Activated naive CD4-positive, alpha-beta T cell treated with anti-CD3 and anti-CD28 coated beads, Interleukin-2, amount 50 U/mL, for 16 hours (primary cell): ENCODE measurements around the gene ZNF549.

Experiments used
- DNase-seq: peaks from one replicate; pipeline ENCODE4 v3.0.0-alpha.2; 2020

ZNF549 gene

DNA sequence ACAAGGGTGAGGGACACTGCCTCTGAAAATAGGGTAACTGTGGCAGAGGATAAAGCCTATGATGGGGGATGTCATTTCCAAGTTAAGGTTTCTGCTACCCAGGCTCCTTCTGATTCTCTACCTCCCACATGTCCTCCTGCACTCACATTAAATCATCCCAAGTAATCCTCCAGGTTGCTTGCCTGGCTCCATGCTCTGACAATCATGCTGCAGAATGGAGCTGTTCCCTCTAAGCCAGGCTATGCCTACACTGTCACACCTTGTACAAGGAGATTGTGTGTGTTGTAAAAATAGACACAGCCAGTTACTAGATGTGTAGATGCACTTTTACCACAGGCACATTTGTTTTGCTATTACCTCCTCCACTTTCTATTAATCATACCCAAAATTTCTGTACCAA is 43.6 kb downstream of the ZNF549 start:
- no peak for DNase-seq

- no peak for DNase-seq
Observed at GRCh38 chr19:57572415-57572947, 45.3 kb downstream of the ZNF549 start.

GRCh38 chr19:57576661-57577060 is 49.5 kb downstream of the ZNF549 start:
- DNase-seq, result no peak

DNA sequence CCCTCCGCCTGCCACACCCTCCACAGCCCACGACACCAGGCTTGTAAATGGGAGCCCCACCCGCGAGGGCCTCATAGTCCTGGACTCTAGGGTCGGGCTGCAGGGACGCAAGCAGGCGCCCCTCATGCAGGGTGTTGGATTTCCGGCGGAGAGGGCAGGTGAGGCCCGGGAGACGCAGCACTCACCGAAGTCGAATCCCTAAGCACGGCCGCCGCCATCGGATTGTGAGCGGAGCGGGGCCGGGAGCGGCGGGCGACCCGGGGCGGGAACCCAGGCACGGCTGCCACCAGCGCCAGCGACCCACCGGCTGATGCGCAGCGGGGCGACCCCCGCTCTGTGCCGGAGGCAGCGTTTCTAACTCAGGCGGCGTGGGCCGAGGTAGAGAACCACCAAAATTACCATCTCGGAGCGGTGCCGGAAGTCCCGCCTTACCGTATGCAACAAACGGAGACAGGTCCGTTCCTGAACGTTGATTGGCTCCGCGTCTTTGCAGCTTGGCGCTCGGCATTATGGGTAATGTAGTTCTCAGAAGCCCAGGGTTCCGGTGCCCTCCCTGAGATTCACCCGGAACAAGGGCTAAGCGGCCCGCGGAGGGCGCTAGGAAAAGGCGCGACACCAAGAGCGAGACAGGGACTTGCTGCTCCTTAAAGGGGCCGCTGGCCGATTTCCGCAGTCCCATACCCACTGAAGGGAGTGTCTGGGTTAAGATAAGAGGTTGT is 51.5 kb downstream of the ZNF549 start, which contains the start of gene ZNF416:
Gene ZNF416 (minus strand): TSS at position 425 of the 719 bp plus-strand sequence. CDS start 207 bp downstream, at position 218.
- peak; percentile 96 for DNase-seq

- peak; percentile 11 for DNase-seq
Observed at GRCh38 chr19:57583104-57583520, 56.0 kb downstream of the ZNF549 start.

DNA sequence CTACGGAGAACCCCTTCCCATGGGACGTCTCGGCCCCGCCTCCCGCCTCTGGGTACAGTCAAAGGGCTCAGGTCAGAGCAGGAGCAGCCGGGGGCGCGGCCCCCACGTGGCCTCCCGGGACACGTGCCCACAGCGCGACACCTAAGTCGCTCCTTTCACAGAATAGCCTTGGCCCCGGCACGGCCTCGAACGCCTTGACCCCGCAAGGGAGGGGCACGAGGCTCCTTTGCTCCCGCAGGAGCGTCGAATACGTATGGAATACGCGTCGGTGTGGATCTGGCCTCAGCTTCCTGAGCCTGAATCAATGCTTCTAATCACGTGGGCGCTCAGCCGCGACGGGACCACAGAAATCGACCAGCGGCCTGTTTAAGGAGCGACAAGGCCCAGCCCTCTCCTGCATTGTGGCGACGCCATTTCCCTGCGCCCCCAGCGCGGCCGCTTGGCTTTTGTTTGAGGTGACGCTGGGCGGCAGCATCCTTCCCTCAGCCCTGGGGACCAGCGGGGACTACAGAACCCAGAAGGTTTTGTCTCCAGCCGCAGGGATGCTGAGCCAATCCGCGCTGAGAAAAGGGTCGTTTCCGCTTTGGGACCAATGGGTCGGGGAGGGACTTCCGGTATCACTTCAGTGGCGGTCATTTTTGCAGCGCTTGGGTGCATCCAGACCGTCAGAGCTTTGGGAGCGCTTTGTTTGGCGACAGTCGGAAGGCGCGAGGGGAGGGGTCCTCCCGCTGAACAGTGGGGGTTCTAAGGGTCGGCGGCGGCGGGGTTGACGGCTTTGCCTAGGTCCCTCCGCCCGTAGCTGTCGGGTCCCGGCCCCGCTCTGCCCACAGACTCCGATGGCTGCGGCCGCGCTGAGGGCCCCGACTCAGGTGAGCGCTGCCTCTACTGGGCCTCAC is 56.6 kb downstream of the ZNF549 start, which contains the start of gene ZIK1:
Gene ZIK1 (plus strand): TSS at position 625 of the 896 bp plus-strand sequence. CDS start 212 bp downstream, at position 837.
- peak; percentile 88 for DNase-seq

DNA sequence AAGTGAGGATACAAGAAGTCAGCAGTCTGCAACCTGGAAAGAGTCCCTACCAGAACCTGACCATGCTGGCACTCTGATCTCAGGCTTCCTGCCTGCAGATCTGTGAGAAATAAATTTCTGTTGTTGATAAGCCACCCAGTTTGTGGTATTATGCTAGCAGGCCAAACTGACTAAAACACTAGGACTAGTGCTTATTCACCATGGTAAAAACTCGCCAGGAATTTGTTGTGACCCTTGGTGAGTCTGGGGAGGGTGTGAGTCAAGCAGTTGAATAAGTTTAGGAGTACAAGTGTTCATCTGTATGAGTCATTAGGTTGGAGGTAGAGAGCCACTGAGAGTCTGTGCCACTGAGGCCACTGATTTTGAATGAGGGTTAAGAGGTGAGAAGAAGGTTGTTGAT is 60.4 kb downstream of the ZNF549 start:
- no peak for DNase-seq

GRCh38 chr19:57599377-57599760 is 72.2 kb downstream of the ZNF549 start:
- DNase-seq, result no peak

DNA sequence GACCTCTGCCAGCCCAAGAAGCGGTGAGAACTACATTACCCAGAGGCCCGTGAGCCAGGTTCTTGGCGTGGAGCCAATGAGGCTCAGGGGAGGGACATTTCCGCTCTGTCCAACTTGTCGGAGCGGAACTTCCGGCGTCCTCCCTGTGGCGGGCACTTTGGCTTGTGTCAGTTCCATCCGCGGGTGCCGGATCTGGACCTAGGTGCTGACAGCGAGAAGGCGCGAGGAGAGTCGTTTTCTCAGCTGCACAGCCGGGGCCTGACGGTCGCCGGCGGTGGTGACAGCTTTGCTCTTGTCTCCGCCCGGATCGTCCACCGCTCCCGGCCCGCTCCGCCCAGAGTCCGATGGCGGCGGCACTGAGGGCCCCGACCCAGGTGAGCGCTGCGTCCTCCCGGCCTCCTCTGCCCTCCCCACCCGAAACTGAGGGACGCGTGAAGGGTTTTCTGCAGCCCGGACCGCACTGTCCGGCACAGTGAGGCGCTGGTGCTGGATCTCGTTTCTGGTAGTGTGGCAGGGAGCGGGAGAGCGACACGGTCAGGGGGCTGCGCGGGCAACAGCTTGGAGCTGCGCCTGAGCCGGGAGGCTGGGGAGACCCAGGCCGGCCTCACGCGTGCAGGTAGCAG is 72.7 kb downstream of the ZNF549 start, which contains the start of gene ZNF530:
Gene ZNF530 (plus strand): TSS at position 125 of the 623 bp plus-strand sequence. CDS start 4,461 bp downstream, outside the sequence.
- peak; percentile 87 for DNase-seq

- DNase-seq, result no peak
Observed at GRCh38 chr19:57606931-57607330, 79.8 kb downstream of the ZNF549 start.
